ENCODE results near the gene ASB1.

Gene ASB1

DNA sequence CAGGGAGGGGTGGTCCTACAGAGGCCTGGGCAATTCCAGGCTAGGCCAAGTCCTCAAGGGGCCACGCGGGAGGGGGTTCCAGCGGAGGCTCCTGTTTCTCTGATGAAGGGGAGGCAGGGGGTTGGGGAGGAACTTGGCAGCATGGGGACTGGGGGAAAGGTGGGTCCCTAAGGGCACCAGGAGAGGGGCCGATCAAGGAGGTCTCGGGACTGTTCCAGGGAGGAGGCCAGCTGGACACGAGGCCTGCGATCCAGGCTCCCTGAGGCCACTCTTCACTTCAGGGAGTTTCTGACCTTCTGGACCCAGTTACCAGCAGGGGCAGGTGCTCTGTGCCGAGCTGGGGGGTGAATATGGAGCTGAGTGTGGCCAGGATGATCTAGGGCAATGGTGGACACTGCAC lies 71.5 kb downstream of the ASB1 start:
- Histone ChIP-seq H3K4me1 (ENCODE audit: control insufficient read depth in 1 of 2, insufficient read depth in 2 of 2, low read length in 2 of 2) (peaks cover 6 to 10% of the 10 kb centered on the region in 2 donors), H3K9ac (ENCODE audit: low read depth in 1 of 2, low read length in 2 of 2) (no peak overlapping the region), H3K4me3 (ENCODE audit: low read depth in 1 of 2, low read length in 2 of 2) (no peak overlapping the region), H3K27ac (ENCODE audit: low read depth, low read length) (no peak overlapping the region), H3K36me3 (ENCODE audit: control insufficient read depth in 1 of 2, insufficient read depth in 2 of 2, low read length in 2 of 2) (no peaks in the 10 kb centered on the region), H3K27me3 (ENCODE audit: control insufficient read depth in 1 of 2, insufficient read depth in 2 of 2, low read length in 2 of 2) (peaks cover 0 to 4% of the 10 kb centered on the region in 2 donors), H3K9me3 (ENCODE audit: control insufficient read depth in 1 of 2, low read length in 2 of 2) (no peaks in the 10 kb centered on the region)

DNA sequence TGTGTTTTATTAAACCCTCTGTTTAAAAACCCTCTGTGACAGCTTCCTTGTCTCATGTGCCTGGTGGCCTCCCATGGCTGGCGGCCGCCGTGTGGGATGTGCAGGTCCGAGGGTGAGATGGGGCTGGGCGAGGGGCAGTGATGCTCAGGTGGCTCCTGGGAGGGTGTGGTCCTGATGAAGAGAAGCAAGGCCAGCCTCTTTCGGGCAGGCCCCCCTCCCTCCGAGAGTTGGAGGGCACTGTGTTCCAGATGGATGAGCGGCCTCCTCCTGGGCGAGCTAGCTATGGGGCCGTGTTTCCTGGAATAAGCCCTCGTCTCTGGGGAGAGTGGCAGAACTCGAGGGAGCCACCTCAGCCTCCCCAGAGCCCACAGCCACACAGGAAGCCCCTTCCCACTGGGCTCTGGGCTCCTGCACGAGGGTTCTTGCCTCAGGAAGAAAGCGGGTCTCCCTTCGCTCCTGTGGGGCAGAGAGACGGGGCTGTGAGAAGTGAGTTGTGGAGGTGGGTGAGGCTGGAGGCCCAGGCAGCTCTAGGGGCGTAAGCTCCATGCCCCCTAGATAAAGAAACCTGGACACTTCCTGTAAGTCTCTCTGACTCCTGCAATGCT lies 72.1 kb downstream of the ASB1 start:
- H3K9me3 ChIP-seq (ENCODE audit: control insufficient read depth in 1 of 2, low read length in 2 of 2) = no peaks in the 10 kb centered on the region
- peaks cover 6 to 9% of the 10 kb centered on the region in 2 donors for H3K4me1 ChIP-seq (ENCODE audit: control insufficient read depth in 1 of 2, insufficient read depth in 2 of 2, low read length in 2 of 2)
- no peaks in the 10 kb centered on the region for H3K36me3 ChIP-seq (ENCODE audit: control insufficient read depth in 1 of 2, insufficient read depth in 2 of 2, low read length in 2 of 2)
- H3K4me3 ChIP-seq (ENCODE audit: low read depth in 1 of 2, low read length in 2 of 2) = no peak overlapping the region
- H3K27me3 ChIP-seq (ENCODE audit: control insufficient read depth in 1 of 2, insufficient read depth in 2 of 2, low read length in 2 of 2) = peaks cover 0 to 1% of the 10 kb centered on the region in 2 donors
- no peak overlapping the region for H3K27ac ChIP-seq (ENCODE audit: low read depth, low read length)
- no peak overlapping the region for H3K9ac ChIP-seq (ENCODE audit: low read depth in 1 of 2, low read length in 2 of 2)

DNA sequence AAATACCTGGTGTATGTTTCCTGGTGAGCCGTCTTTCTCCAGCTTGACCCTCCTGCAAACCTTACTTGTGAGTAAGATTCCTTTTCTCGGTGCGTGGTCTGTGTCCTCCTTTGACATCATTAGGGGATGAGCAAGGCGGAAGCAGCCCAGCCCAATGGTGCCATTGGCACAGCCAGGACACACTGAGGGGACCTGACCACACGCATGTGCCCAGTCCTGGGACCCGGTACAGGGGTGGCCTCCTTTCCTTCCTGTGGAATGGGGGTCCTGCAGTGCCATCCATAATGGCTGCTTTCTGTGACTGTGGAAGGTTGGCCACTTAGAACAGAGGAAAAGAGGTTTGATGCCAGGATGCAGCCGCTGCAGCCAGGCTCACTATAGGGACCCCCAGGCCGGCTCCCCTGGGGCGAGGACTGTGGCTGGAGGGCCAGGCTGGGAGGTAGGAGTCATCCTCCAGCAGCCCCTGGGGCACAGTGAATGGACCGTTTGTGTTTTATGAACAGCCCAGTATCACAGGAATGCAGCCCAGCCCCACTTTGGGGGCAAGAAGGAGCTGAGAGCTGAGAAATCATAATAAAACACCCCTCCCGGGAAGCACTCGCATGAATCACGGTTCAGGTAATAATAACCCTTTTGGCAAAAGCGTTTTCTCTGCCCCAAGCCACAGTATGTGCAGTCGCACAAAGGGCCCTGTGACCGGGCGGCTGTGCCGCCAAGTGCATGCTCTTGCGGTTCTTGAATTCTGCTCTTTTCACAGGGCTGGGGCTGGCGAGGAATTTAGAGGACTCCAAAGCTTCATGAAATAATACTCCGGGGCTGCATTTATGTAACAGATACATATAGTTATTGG lies 73.2 kb downstream of the ASB1 start:
- H3K9ac ChIP-seq (ENCODE audit: low read depth in 1 of 2, low read length in 2 of 2) = no peak overlapping the region
- H3K36me3 ChIP-seq (ENCODE audit: control insufficient read depth in 1 of 2, insufficient read depth in 2 of 2, low read length in 2 of 2) = no peaks in the 10 kb centered on the region
- no peaks in the 10 kb centered on the region for H3K9me3 ChIP-seq (ENCODE audit: control insufficient read depth in 1 of 2, low read length in 2 of 2)
- no peak overlapping the region for H3K27ac ChIP-seq (ENCODE audit: low read depth, low read length)
- H3K27me3 ChIP-seq (ENCODE audit: control insufficient read depth in 1 of 2, insufficient read depth in 2 of 2, low read length in 2 of 2) = no peaks in the 10 kb centered on the region
- H3K4me3 ChIP-seq (ENCODE audit: low read depth in 1 of 2, low read length in 2 of 2) = no peak overlapping the region
- no peaks in the 10 kb centered on the region for H3K4me1 ChIP-seq (ENCODE audit: control insufficient read depth in 1 of 2, insufficient read depth in 2 of 2, low read length in 2 of 2)

DNA sequence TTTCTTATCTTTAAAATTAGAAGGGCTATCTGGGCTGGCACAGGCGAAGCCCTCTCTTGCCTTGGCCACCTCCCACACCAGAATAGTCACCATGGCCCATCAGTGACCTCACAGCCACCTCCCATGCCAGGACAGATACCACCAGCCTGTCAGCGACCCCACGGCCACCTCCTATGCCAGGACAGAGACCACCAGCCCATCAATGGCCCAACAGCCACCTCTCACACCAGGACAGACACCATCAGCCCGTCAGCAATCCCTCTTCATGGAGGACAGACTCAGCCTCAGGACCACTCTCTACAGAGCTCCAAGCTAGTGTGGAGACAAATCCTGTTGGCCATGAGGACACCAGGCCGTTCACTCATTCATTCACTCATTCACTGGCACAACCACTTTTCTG lies 74.6 kb downstream of the ASB1 start:
- H3K9me3 ChIP-seq (ENCODE audit: control insufficient read depth in 1 of 2, low read length in 2 of 2) = no peaks in the 10 kb centered on the region

More for the DNA sequence above, 74.6 kb downstream of the ASB1 start:
- Histone ChIP-seq H3K4me3 (ENCODE audit: low read depth in 1 of 2, low read length in 2 of 2) (no peak overlapping the region), H3K27ac (ENCODE audit: low read depth, low read length) (no peak overlapping the region), H3K36me3 (ENCODE audit: control insufficient read depth in 1 of 2, insufficient read depth in 2 of 2, low read length in 2 of 2) (no peaks in the 10 kb centered on the region), H3K9ac (ENCODE audit: low read depth in 1 of 2, low read length in 2 of 2) (no peak overlapping the region), H3K4me1 (ENCODE audit: control insufficient read depth in 1 of 2, insufficient read depth in 2 of 2, low read length in 2 of 2) (no peaks in the 10 kb centered on the region), H3K27me3 (ENCODE audit: control insufficient read depth in 1 of 2, insufficient read depth in 2 of 2, low read length in 2 of 2) (no peaks in the 10 kb centered on the region)
